ENCODE results near the gene SLC43A3.
"Not testable (repeated sequence)": the region's sequence is repeated elsewhere in the genome, so short reads cannot be mapped to it uniquely, and the experiment has no call there.

DNA sequence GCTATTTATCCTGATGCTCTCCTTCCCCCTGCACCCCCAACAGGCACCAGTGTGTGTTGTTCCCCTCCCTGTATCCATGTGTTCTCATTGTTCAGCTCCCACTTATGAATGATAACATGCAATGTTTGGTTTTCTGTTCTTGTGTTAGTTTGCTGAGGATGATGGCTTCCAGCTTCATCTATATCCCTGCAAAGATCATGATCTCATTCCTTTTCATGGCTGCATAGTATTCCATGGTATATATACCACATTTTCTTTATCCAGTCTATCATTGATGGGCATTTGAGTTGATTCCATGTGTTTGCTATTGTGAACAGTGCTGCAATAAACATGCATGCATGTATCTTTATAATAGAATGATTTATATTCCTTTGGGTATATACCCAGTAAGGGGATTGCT is 65.5 kb downstream of the SLC43A3 start:
- TF ChIP-seq, protein P1, sequence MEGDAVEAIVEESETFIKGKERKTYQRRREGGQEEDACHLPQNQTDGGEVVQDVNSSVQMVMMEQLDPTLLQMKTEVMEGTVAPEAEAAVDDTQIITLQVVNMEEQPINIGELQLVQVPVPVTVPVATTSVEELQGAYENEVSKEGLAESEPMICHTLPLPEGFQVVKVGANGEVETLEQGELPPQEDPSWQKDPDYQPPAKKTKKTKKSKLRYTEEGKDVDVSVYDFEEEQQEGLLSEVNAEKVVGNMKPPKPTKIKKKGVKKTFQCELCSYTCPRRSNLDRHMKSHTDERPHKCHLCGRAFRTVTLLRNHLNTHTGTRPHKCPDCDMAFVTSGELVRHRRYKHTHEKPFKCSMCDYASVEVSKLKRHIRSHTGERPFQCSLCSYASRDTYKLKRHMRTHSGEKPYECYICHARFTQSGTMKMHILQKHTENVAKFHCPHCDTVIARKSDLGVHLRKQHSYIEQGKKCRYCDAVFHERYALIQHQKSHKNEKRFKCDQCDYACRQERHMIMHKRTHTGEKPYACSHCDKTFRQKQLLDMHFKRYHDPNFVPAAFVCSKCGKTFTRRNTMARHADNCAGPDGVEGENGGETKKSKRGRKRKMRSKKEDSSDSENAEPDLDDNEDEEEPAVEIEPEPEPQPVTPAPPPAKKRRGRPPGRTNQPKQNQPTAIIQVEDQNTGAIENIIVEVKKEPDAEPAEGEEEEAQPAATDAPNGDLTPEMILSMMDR (IDR thresholded peaks at IDR 0.05), result not testable (repeated sequence)
- not testable (repeated sequence) for TF ChIP-seq POLR2A (IDR thresholded peaks at IDR 0.05)

Data from body of pancreas (tissue), 4 donors.